Activated naive CD8-positive, alpha-beta T cell (primary cell): ENCODE data around the gene KCNQ1.

ENCODE experiments used
- H3K27ac Mint-ChIP-seq: one replicate; pipeline ENCODE4 v1.8.0; 2021; ENCODE audit warnings: mixed read lengths
- H3K27me3 Mint-ChIP-seq: one replicate; pipeline ENCODE4 v1.8.0; 2021; ENCODE audit warnings: mixed read lengths
- H3K36me3 Mint-ChIP-seq: one replicate; pipeline ENCODE4 v1.8.0; 2021; ENCODE audit warnings: mixed read lengths
- H3K4me1 Mint-ChIP-seq: one replicate; pipeline ENCODE4 v1.8.0; 2021; ENCODE audit warnings: low read depth, mixed read lengths
- H3K4me3 Mint-ChIP-seq: one replicate; pipeline ENCODE4 v1.8.0; 2021; ENCODE audit warnings: mild to moderate bottlenecking, mixed read lengths
- H3K9me3 Mint-ChIP-seq: one replicate; pipeline ENCODE4 v1.8.0; 2021; ENCODE audit warnings: low read depth, mixed read lengths

The KCNQ1 gene

DNA sequence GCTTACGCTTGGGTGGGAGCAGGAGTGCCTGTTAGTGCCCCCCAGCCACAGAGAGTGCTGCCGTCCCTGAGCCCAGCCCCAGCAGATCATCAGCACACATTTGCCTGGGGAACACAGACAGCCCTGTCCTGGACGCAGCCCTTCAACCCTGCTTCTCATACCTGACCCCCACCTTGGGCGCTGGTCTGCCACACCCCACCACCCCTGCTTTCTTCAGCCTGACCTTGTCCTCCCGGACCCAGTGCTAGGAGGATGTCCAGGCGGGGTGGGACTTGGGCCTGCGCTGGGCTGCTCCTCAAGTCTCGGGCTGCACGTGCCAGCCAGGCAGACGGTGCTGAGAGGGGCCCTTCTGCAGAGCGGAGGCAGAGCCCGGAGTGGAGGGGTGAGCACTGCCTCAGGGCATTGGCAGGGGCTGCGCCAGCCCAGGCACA is 135.8 kb downstream of the KCNQ1 start:
- Mint-ChIP-seq H3K4me1 (no peaks in the 10 kb centered on the region), H3K36me3 (no peaks in the 10 kb centered on the region), H3K9me3 (no peaks in the 10 kb centered on the region), H3K27me3 (no peaks in the 10 kb centered on the region), H3K27ac (no peak overlapping the region), H3K4me3 (no peak overlapping the region)

DNA sequence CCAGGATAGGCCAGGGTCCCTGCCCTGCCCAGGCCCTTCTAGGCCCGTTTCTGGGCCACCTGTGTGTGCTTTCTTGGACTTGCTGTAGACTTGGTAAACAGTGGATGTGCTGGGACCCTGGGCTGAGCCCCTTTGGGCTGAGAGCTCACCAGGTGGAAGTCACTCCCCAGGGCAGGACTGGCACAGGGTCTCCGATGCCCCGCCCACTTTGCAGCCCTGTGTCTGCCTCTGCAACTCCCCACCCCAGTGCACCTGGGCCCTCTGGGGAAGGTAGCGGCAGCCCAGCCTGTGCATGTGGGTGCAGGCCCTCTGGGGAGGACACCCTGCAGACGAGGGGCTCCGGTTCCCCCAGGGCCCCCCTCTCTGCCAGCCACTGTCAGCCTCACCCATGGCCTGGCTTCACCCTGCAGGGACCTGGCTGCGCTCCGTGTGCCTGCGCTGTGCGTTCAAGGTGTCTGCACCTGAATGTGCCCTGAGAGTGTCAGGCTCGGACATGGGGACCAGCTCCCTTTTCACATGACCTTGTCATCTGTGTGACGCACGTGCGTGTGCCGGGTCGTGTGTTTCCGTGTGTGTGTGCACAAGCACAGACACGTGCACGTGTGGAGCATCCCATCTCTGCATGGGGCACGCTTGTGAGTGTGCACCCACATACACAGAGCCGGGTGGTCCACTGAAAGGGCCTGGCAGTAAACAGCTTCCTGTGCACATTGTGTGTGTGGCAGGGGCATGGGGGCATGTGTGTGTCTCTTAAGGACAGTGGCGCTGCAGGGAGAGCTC is 136.5 kb downstream of the KCNQ1 start:
- no peaks in the 10 kb centered on the region for H3K27me3 Mint-ChIP-seq
- H3K27ac Mint-ChIP-seq = no peak overlapping the region
- no peaks in the 10 kb centered on the region for H3K9me3 Mint-ChIP-seq
- H3K4me1 Mint-ChIP-seq = no peaks in the 10 kb centered on the region
- H3K36me3 Mint-ChIP-seq = no peaks in the 10 kb centered on the region
- H3K4me3 Mint-ChIP-seq = no peak overlapping the region

GRCh38 chr11:2581931-2582350 is 137.1 kb downstream of the KCNQ1 start:
- no peaks in the 10 kb centered on the region for H3K27me3 Mint-ChIP-seq

GRCh38 chr11:2582351-2582945 is 137.6 kb downstream of the KCNQ1 start:
- Mint-ChIP-seq H3K4me1 (no peaks in the 10 kb centered on the region), H3K4me3 (no peak overlapping the region), H3K36me3 (no peaks in the 10 kb centered on the region), H3K27me3 (no peaks in the 10 kb centered on the region), H3K9me3 (no peaks in the 10 kb centered on the region), H3K27ac (no peak overlapping the region)

More at GRCh38 chr11:2581931-2582350, 137.1 kb downstream of the KCNQ1 start:
- Mint-ChIP-seq H3K36me3 (no peaks in the 10 kb centered on the region), H3K27ac (no peak overlapping the region), H3K9me3 (no peaks in the 10 kb centered on the region), H3K4me1 (no peaks in the 10 kb centered on the region), H3K4me3 (no peak overlapping the region)

DNA sequence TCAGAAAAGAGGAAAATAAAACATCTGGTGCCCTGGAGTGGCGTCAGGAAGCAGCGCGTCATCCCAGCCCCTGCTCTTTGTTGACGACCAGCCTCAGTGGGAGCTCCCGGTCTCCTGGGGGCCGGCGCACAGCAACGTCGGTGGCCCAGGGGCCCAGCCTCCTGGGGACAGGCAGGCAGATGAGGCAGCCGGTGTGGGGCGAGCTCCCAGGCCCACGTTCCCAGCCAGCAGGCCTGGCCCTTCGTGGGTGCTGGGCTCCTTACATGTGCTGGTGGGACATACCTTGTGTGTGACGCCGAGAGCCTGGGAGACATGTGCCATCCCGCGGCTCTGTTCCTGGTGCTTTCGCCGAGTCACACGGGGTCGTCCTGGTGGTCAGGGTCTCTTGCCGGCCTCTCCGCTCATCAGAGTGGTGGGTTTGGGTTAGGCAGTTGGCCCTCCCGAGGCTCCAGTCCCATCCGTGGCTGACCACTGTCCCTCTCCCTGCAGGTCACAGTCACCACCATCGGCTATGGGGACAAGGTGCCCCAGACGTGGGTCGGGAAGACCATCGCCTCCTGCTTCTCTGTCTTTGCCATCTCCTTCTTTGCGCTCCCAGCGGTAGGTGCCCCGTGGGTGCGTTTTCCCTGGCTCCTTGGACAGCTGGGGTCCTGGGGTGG is 138.3 kb downstream of the KCNQ1 start:
- Mint-ChIP-seq H3K27me3 (no peaks in the 10 kb centered on the region), H3K27ac (no peak overlapping the region), H3K4me3 (no peak overlapping the region), H3K4me1 (no peaks in the 10 kb centered on the region), H3K9me3 (no peaks in the 10 kb centered on the region), H3K36me3 (no peaks in the 10 kb centered on the region)

DNA sequence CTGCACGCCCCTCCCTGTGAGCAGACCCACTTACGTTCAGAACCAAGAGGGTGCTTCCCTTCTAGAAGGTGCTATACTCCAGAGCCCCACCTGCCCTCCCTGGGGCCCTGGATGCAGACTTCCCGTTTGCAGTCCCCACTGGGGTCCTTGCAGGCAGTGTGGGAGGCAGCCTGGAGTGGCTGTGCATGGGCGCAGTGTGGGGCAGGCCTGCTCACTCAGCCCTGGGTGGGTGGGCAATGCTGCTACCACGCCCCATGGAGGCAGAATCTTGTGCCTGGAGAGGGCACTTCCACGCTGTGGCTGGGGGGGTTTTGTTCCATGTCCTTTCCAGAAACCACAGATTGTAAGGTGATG is 138.8 kb downstream of the KCNQ1 start:
- Mint-ChIP-seq H3K4me1 (no peaks in the 10 kb centered on the region), H3K9me3 (no peaks in the 10 kb centered on the region), H3K36me3 (no peaks in the 10 kb centered on the region), H3K27ac (no peak overlapping the region), H3K27me3 (no peaks in the 10 kb centered on the region), H3K4me3 (no peak overlapping the region)

- no peaks in the 10 kb centered on the region for H3K36me3 Mint-ChIP-seq
- no peaks in the 10 kb centered on the region for H3K4me1 Mint-ChIP-seq
- H3K4me3 Mint-ChIP-seq = no peak overlapping the region
- no peaks in the 10 kb centered on the region for H3K9me3 Mint-ChIP-seq
- no peak overlapping the region for H3K27ac Mint-ChIP-seq
- H3K27me3 Mint-ChIP-seq = no peaks in the 10 kb centered on the region
Observed at GRCh38 chr11:2584434-2584811, 139.6 kb downstream of the KCNQ1 start.

- H3K9me3 Mint-ChIP-seq = no peaks in the 10 kb centered on the region
- no peaks in the 10 kb centered on the region for H3K4me1 Mint-ChIP-seq
- H3K27ac Mint-ChIP-seq = no peak overlapping the region
- no peaks in the 10 kb centered on the region for H3K36me3 Mint-ChIP-seq
- no peak overlapping the region for H3K4me3 Mint-ChIP-seq
- no peaks in the 10 kb centered on the region for H3K27me3 Mint-ChIP-seq
Observed at GRCh38 chr11:2584812-2585565, 140.2 kb downstream of the KCNQ1 start.

GRCh38 chr11:2585566-2586086 is 140.8 kb downstream of the KCNQ1 start:
- no peak overlapping the region for H3K4me3 Mint-ChIP-seq
- H3K4me1 Mint-ChIP-seq = no peaks in the 10 kb centered on the region
- H3K27me3 Mint-ChIP-seq = no peaks in the 10 kb centered on the region
- no peaks in the 10 kb centered on the region for H3K36me3 Mint-ChIP-seq
- H3K27ac Mint-ChIP-seq = no peak overlapping the region
- no peaks in the 10 kb centered on the region for H3K9me3 Mint-ChIP-seq

DNA sequence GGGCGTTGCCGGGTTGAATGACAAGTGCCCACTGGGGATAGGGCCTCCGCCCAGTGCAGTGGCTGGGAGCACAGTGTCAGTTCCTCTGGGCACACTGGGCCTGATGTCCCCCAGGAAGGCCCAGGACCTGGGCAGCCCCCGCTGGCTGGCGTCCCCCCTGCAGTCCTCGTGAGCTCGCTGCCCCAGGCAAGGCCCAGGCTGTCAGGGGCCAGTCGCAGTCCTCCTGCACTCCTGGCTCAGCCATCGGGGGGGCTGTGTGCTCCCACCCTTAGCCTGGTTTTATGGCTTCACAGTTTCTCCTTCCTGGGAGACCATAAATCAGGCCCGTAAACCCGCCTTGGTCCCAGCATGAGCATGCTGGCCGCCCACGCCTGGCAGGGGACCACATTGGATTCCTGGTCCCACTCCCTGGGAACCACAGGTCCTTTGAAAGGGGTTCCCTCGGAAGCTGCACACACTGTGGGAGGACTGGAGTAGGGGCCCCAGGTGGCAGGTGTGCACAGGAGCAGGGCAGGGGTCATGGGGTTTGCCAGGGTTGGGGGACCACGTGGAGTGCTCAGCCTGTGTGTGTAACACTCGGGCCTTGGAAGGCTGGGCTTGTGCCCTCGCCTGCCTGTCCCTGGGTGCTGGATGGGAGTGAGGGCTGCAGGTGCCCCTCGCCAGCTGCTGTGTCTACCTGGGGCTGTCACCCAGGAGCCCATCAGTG is 141.4 kb downstream of the KCNQ1 start:
- Mint-ChIP-seq H3K4me1 (no peaks in the 10 kb centered on the region), H3K9me3 (no peaks in the 10 kb centered on the region), H3K27ac (no peak overlapping the region), H3K27me3 (no peaks in the 10 kb centered on the region), H3K4me3 (no peak overlapping the region), H3K36me3 (no peaks in the 10 kb centered on the region)

DNA sequence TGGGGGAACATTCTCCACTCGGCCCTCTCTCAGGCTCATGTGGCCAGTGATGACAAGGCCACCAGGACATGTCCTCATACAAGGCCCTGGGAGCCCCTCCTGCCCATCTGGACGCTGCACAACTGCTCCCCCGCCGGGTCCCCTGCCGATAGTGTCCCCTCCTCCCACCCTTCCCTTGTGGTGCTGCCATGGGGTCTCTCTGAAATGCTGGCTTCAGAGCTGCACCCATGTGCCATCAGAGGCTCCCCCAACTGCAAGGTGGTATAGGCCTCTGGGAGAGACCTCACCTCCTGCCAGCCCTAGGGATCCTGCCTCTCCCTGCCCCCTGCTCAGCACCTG is 142.0 kb downstream of the KCNQ1 start:
- H3K27me3 Mint-ChIP-seq = no peaks in the 10 kb centered on the region
- H3K4me3 Mint-ChIP-seq = no peak overlapping the region
- no peaks in the 10 kb centered on the region for H3K36me3 Mint-ChIP-seq
- H3K27ac Mint-ChIP-seq = no peak overlapping the region
- H3K9me3 Mint-ChIP-seq = no peaks in the 10 kb centered on the region
- H3K4me1 Mint-ChIP-seq = no peaks in the 10 kb centered on the region

DNA sequence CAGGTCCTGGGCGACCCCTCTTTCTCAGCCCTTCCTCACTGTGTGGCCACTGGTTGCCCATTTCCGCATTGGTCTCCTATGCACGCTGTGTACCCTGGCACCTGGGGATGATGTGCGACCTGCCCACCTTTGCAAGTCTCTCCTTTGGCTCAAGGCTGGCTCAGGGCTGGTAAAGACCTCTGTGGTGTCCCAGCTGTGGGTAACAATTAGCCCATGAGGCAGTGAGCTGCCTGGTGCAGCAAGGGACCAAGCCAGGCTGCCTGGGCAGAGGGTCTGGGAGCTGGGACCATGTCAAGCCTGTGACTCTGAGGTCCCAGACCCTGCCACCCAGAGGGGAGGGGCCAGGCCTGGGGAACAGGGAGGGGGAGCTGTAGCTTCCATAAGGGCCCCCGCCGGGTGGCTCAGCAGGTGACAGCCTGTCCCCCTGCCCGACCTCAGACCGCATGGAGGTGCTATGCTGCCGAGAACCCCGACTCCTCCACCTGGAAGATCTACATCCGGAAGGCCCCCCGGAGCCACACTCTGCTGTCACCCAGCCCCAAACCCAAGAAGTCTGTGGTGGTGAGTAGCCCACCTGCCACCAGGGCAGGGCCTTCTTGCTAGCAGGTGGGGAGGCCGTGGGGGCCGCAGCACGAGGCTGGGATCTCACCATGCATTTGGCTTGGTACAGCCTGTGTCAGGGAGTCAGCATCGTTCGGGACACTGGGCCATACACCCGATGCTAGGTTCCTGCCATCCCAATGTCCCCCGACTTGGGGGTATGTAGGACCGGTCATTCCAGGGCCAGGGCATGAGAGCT is 142.5 kb downstream of the KCNQ1 start:
- no peaks in the 10 kb centered on the region for H3K27me3 Mint-ChIP-seq
- H3K27ac Mint-ChIP-seq = no peak overlapping the region
- no peaks in the 10 kb centered on the region for H3K36me3 Mint-ChIP-seq
- H3K4me3 Mint-ChIP-seq = no peak overlapping the region
- no peaks in the 10 kb centered on the region for H3K9me3 Mint-ChIP-seq
- H3K4me1 Mint-ChIP-seq = no peaks in the 10 kb centered on the region

- Mint-ChIP-seq H3K9me3 (no peaks in the 10 kb centered on the region), H3K4me1 (no peaks in the 10 kb centered on the region), H3K27me3 (no peaks in the 10 kb centered on the region), H3K27ac (no peak overlapping the region), H3K36me3 (peaks cover 3% of the 10 kb centered on the region), H3K4me3 (no peak overlapping the region)
Observed at GRCh38 chr11:2587976-2588748, 143.4 kb downstream of the KCNQ1 start.
